RKO (cell line): Measurements from ENCODE around the gene DLK1.

ENCODE experiments used
- DNase-seq: peaks from one replicate; pipeline ENCODE4 v3.0.0-alpha.2; 2016; ENCODE audit warnings: low spot score

Gene DLK1

GRCh38 chr14:100714258-100714892 lies 12.3 kb upstream of the DLK1 start:
- no peak for DNase-seq

DNA sequence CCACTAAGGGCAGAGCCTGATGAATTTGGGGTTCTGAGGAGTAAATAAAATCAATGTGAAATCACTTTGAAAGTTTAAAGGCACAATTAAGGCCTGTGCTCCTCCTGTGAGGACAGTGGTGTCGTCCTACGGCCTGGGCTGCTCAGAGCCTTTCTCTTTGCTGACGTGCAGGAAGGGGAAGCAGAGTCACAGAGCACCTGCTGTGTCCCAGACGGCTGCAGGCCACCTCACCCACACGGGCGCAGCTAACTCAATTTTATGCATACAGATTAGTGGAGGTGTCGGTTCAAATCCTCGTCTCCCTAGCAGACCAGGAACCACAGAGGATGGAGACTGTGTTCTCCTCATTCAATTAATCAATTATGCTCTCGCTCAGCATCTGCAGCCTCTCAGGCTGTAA lies 11.4 kb upstream of the DLK1 start:
- no peak for DNase-seq

- no peak for DNase-seq
Measured at GRCh38 chr14:100715803-100716202, 10.9 kb upstream of the DLK1 start.

DNA sequence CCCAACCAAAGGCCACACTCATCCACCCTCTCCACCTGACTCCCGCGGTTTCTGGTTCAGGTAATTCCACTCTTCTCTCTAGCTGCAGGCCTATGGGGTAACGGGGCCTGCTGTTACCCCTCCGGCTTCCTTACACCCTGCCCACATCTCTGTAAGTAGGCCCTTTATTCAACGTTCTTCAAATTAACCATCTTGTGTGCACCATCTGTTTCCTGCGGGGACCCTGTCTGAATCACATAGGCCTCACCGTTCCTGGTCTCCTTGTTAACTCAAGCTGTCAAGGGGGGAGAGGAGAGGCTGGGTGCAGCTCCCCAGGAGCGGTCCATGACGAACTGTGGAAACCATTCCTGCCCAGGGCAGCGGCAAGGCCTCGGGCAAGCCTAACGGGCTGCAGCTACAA lies 9.3 kb upstream of the DLK1 start:
- DNase-seq = no peak

DNA sequence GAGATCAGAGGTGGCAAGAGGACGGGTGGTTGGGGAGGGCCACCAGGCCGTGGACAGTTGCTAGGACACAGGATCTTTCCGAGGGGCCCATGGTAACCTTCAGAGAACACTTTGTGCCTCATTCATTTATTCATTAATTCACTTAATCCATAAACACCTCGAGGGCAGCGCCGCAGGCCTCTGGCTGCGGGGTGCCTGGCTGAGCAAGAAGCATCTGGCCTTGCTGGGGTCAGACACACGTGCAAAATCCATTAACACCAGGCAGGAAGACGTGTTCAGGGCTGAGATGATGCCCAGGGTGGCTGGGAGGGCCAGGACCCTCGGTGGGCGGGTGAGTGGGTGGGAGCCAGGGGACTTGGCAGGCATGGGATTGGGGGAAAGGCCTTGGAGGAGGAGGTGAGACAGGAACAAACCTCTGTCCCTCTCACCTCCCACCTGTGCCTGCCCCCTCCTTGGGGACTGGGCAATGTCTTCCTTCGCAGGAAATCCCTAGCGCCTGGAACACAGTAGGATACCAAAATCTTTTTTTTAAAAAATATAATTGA lies 6.6 kb upstream of the DLK1 start:
- no peak for DNase-seq

DNA sequence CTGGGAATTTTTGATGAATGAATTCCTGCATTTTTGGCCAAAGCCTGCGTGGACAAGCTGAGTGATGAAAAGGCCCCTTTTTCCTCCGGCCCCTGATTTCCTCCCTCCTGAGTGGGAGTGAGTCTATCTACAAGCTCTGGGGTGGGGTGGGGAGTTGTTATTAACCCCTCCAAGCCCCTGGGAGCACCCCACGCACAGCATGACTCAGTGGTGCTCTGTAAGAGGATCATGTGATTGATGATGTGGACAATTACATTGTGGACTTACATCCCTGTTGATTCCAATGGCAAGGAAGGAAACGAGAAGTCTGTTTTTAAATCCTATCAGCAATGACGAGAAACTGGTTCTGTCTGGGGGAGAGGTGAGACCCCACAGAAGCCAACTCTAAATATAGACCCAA lies 5.1 kb upstream of the DLK1 start:
- no peak for DNase-seq

GRCh38 chr14:100722367-100722766 lies 4.3 kb upstream of the DLK1 start:
- no peak for DNase-seq

DNA sequence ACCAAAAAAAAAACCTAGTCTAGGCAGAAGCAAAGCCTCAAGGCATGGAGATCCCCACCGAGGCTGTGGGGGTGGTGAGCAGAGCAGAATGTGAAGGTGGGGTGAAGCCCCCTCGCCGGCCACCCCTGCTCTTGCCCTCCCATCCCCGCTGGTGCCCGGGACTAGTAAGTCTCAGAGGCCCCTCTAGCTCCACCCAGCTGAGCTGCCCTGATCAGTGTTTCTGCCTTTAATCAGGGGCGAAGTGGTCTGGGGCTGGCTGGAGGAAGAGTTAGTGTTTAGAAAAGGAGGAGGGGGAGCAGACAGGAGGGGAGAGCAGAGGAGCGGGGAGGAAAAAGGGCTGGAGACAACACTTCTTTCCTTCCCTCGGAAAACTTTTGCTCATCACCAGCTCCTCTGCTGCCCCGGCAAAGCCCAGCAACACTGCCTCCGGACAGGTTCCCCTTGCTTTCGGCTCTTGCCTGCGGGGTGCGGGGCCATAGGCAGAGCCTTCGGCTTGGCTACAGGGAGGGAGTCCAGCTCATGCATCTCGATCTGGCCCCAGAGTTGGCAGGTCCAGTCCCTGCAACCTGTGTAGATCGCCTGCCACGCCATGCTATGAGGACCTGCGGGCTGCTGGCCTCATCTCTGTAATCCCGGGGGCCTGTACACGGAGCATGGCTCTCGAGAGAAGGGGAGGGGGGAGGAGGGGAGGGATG lies 3.4 kb upstream of the DLK1 start:
- DNase-seq = no peak

GRCh38 chr14:100723830-100724437 lies 2.8 kb upstream of the DLK1 start:
- DNase-seq = no peak

DNA sequence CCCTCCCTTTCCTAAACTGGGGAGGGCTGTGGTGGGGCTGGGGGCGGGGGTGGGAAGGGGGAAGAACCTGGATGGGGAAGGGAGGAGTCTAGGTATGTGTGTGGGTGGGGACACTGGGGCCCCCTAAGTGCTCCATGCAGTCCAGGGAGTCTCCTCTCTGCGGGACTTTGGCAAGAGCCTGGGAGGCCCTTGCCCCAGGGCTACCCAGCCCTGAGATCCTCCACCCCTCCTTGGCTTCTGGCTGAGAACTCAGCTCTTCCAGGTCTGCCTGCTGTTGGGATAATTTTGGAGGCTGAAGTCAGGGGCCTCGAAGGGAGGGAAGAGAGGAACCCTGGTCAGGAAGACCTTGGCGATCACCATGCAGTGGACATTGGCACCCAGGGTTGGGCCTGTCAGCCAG lies 2.2 kb upstream of the DLK1 start:
- no peak for DNase-seq

DNA sequence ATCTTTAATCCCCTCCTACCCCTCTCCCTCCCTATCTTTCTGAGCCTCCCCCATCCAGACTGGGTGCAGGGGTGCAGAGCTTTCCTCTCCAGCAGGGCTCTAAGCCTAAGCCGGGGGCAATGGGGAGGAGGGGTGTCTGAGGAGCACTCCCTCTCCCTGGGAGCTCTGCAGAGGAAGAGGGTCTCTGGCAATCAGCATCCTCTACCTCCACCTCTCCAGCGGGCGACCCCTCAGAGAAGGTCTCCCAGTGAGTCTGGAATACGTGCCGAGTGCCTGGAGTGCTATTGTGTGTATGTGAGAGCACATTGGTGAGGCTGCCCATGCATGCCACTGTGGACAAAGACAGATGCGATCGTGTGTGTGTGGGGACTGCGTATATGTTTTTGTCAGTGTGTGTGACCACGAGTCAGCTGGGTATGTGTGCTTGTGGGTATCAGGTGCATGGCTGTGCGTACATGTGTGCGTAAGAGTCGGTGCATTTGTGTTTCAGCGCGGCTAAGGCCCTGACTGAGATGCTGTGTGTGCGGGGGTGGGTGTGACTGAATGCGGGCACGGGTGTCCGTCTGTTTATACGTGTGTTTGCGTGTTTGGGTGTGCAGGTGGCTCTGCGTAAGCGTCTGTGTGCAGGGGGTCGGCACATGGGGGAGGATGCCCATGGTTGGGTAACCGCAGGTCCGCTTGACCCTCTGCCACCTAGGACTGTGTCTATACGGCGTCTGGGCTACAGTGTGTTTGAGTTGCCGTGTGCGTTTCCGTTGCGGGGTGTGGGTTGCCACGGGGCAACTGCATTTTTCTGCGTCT lies 905 bp upstream of the DLK1 start:
- no peak for DNase-seq

DNA sequence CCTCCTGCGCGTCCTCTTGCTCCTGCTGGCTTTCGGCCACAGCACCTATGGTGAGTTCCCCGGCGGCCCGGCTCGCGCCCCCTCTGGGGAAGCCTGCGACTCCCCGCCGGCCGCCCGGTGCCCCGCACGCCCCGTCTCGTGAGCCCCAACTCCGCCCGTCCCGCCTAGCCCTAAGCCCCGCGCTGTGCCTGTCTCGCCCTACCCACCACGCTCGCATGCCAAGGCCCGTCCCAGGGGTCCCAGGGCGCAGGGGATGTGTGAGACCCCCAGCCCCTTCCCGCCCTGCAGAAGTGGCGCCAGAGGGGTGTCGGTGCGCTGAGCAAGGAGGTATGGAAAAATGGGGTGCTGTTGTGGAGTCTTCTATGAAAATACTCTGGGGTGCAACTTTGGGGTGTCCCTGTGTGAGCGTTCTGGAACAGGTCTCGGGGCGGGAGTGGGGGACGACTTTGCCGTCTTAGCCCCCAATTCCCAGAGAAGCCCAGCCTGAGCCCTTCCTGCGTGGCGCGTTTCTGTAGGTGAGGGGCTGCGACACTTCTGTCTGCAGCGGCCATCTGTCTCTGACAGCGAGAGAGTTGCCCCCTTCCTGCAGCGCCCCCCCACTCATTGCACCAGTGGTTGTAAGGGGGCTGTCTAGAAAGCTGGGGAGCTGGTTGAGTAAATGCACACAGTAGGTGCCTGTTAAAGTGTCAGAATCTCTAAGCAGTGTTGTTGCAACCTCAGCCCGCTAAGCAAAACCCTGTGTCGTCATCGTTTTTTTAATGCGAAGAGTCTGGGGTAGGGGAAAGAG lies 587 bp downstream of the DLK1 start:
- DNase-seq = no peak

- DNase-seq = no peak
Measured at GRCh38 chr14:100727873-100728240, 1.2 kb downstream of the DLK1 start.

- no peak for DNase-seq
Measured at GRCh38 chr14:100728962-100729361, 2.3 kb downstream of the DLK1 start.

GRCh38 chr14:100729982-100730381 lies 3.3 kb downstream of the DLK1 start:
- DNase-seq = no peak

- no peak for DNase-seq
Measured at GRCh38 chr14:100730581-100730980, 3.9 kb downstream of the DLK1 start.

DNA sequence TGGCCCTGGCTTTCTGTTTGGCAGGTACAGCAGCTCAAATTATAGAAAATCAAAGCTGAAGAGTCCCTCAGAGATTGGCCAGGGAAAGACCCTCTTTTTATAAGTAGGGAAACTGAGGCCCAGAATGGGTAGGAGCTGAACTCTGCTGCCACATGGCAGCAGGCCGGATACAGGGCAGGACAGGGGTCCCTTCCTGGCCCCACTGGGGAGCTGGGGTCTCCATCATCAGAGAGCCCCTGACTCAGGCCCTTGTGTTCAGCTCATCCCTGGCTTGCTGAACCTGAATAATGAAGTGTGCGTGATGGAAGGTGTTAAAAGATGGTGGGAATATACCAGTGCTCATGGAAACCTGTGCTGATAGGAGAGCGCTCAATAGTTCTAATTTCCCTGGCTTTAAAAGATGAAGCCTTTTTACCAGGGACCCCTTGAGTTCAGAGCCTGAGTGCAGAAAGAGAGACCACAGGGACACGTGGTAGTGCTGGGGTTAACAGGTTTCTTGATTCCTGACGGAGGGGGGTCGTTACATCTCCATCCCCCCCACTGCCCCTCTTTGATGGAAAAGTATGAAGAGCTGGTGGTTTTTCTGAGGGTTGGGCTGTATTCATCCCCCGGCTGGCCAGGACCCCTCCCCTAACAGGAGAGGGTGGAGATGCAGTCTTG lies 4.4 kb downstream of the DLK1 start:
- DNase-seq = no peak

DNA sequence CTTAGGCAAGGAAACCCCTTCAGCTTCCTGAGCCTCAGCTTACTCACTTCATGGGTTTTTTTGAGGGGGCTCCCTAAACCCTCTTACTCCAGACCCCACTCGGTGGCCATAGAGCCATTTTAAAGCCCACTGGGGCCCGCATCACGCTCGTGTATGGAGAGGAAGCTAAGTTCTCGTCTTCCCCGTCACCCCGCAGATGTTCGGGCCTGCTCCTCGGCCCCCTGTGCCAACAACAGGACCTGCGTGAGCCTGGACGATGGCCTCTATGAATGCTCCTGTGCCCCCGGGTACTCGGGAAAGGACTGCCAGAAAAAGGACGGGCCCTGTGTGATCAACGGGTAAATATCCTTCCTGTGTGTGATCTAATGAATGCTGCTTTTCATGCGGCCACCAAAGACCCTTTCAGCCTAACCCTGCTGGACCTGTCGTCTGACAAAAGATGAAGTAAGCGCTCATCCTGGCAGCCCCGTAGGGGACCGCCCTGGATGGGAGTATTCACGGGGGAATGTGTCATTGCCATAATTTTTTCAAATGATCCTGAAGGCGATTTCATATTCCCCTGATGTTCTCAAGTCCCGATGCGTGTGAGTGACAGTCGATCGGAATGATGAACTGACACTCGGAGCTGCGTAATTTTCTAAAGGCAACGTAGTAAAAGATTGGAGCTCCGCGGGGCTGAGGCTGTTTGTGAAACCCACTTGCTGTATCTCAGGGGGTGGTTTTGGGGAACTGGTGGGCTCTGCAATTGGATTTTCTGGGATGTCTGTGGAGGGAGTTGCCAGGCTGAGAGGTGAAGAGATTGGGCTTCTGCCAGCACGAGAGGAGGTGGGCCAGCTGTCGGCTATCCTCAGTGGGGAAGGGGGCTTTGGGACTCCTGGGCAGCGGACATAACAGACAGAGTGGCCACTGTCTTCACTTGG lies 5.4 kb downstream of the DLK1 start:
- DNase-seq = no peak

DNA sequence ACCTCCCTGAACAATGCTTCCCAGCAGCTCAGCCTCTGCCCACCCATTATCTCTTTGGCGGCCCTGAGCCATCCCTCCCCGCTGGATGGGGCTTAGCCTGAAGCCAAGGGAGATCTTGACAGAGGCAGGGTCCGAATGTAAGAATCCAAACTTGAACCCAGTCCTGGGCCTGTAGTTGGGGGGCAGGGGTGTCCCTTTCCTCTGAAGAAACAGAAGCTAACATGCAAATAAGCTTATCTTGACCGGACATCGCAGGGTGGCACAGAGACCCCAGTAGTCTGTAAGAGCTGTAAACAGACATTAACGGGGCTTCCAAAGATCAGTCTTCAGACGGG lies 6.0 kb downstream of the DLK1 start:
- DNase-seq = no peak

DNA sequence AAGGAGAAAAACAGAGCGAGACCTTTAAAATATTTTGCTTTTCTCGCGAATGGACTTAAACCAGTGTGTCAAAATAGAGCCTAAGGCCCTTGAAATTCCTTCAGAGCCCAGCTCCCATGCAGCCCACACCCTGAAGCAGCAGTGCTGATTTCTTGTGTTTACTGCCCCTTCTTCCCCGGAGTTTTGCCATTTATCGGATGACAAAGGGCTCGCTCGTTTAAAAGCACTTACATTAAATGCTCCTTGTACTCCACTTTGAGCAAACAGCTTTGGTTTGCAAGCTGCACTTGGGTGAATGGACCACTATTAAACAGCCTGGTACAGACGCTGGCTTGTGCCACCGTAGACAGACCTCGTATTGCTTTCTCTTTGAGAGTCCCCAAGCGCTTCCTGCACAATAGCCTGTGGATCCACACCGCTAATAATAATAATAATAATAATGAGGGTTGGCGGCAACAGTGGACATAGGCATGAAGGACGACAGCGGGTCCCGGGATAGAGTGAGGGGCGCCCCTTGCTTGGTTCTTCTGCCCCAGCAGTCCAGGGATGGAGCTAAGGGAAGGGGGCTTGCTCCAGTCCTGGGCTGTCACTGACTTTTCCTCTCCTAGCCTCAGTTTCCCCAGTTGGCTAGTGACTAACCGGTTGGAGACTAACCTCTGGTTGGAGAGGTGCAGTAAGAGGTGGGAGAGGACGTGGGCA lies 6.6 kb downstream of the DLK1 start:
- no peak for DNase-seq
